D721Med (cell line): ENCODE data around the gene R3HDM2.

Experiments used
- DNase-seq: peaks from one replicate; pipeline ENCODE4 v3.0.0; 2011; ENCODE audit warnings: low spot score; ENCODE audit not compliant: insufficient read length
- FAIRE-seq: peaks from 2 replicates; lab custom pipeline; 2011; peaks lifted over from hg19 to GRCh38; lab: Jason Lieb, UNC
- CTCF ChIP-seq: IDR thresholded peaks from 2 replicates; pipeline ENCODE4 v1.5.1; 2012; ENCODE audit warnings: mild to moderate bottlenecking, control low read depth; ENCODE audit not compliant: insufficient read depth; ENCODE audit errors: missing control alignments

R3HDM2 gene

GRCh38 chr12:57250541-57250940 lies 180.3 kb downstream of the R3HDM2 start:
- no peak for DNase-seq
- TF ChIP-seq CTCF: no peak
- no peak for FAIRE-seq

DNA sequence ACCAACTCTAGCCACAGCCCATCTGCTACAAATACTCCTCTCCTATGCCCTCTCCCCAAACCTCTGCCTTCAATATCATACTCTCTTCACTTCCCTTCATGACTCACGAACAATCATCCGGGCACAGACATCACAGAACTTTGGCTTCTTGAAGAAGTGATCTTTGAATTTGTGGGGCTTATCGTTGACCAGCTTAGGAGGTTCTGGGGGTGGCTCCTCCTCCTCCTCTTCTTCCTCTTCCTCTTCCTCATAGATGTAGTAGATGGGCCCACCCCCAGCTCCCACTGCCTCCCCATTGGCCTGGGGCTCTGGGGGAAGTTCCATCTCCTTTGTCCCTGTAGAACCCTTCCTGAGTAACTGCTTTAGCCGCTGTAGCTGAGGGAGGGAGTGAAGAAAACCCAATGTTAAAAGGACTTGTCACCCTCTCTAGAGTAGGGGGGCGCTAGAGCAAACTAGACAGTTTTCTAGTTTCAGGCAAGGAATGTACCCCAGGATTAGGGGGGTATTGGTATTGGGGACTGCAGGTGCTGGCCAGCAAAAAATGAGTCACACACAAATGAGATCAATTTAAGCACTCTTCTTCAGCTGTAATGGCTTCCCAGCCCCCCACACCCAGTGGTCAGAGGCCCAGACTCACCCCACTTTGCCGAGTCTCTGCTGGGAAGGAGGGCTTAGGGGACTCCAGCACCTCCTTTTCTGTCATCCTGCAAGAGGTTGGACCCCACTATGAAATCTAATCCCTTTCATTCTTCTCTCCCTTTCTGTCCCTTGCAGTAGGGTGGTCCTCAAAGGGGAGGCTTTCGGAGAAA lies 181.7 kb downstream of the R3HDM2 start:
- FAIRE-seq: no peak
- TF ChIP-seq CTCF: no peak
- no peak for DNase-seq

DNA sequence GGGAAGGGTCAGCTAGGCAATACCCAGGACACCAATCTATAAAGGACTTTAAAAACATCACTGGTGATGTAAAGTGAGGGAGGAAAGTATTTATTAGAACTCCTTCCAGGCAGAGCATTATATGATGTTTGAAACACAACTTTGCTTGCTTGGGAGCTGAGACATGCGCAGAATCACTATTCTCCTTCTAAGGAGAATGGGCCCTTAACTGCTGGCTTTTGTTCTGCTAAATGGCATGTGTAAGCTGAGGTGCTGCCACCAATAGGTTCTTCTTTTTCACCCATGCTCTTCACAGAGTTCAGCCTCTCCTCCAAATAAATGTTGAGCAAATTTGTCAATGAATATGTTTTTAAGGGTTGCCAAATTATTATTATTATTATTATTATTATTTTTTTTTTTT lies 183.8 kb downstream of the R3HDM2 start:
- no peak for DNase-seq
- FAIRE-seq: no peak
- TF ChIP-seq CTCF: no peak

DNA sequence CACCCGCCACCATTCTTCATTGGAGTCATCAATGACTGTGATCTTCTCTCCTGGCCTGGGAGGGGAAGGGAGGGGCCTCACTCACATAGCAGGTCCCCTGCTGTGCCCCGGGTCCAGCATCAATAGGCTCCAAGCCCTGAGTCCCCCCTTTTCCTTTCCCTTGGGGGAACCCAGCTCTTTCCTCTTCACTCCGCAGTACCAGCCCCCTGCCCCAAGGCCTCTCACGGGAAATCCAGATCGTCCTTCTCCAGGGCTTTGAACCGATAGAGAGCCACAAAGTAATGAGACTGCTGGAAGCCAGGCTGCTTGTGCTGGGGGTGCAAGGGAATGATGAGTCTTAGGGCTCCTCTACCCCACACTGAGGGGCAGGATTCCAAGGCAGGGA lies 186.5 kb downstream of the R3HDM2 start:
- FAIRE-seq: no peak
- TF ChIP-seq CTCF: no peak
- DNase-seq: no peak

- FAIRE-seq (no peak), DNase-seq (peak; percentile 96)
- TF ChIP-seq CTCF: peak; percentile 87
These were observed 187.1 kb downstream of the R3HDM2 start for GRCh38 chr12:57243521-57244311.

DNA sequence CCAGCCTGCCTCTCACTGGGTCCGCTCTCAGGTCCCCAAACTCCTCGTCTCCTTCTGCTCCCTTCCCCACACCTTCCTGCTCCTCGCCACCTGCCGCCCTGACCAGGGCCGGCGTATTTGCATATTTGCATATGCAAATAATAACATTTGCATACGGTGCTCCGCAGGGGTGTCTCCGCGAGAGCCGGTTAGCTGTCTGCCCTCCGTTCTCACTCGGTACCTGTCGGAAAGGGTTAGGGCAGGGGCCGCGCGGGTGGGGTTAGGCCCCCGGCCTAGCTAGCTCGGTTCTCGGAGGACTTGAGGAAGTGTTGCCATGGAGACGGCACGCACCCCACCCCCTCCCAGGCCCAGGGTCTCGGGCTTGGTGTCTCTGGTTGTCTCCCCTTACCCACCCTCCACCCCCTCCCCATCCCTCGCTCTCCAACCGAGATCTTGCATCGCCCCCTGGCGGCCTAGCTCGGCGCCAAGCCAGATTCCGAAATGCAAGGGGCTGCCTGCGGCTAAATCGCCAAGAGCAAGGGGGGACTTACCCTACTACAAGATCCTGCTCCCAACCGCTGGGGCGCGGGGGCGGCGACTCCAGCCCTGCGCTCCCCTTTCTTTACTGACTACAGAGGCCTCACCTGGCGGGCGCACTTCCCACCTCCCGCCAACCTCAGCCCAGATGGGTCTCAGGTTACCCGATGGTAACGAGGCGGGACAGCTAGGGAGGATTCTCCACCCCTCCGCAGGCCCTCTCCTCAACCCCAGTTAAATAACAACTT lies 188.0 kb downstream of the R3HDM2 start:
- no peak for FAIRE-seq
- peak; percentile 73 for TF ChIP-seq CTCF
- peak; percentile 74 for DNase-seq
